ENCODE results near the gene SLC6A15. TPM values are rescaled to one million over a fixed set of nuclear protein-coding genes. Genes with fewer than 3 reads are reported as not detected.

SLC6A15 gene
- total and polyA plus RNA-seq, 2 donors (not counting 1 experiment from before 2014, with no cell fraction given): 0.39 TPM; not detected in 1

DNA sequence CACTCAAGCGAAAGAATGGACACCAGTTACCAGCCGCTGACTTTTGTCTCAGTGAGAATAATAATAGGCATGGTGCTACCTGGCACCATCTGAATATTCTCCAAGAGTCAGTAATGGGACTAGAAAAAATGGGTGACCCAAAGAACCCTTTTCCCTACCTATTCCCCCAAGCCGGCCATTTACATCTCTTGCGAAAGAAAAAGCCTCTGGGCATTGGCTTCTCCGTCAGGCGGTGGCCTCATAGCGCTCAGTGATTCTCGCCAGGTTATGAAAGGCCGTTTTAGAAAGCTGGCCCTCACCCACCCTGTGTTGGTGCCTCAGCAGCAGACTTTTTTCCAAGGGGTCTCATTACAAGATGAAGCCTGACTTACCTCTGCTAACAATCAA, 523 bp upstream of the SLC6A15 start:
- POLR2A ChIA-PET: no interaction called here
- CTCF ChIA-PET: no interaction called here
- intact Hi-C loops (cut with micrococcal nuclease): no loop called here

More for the DNA sequence above, 523 bp upstream of the SLC6A15 start:
- Histone ChIP-seq H3K4me3 (ENCODE audit: control extremely low read depth in 1 of 5, extremely low read depth in 1 of 5, insufficient read depth in 1 of 5, low read depth in 2 of 5, low read length in 4 of 5) (no peak overlapping the region), H3K9ac (ENCODE audit: low read length) (no peak overlapping the region), H3K27me3 (replicated peaks in 1 of 4; ENCODE audit: control extremely low read depth in 1 of 4, control insufficient read depth in 3 of 4, insufficient read depth in 4 of 4, low read length in 3 of 4) (peaks cover 0 to 29% (median 14%) of the 10 kb centered on the region in 4 experiments), H3K4me2 (replicated peaks; ENCODE audit: low read depth, low read length, poor library complexity, severe bottlenecking) (no peak overlapping the region), H4K20me1 (ENCODE audit: control insufficient read depth, insufficient read depth, low read length, poor library complexity, severe bottlenecking) (no peaks in the 10 kb centered on the region), H3K9me3 (ENCODE audit: control extremely low read depth in 1 of 3, control insufficient read depth in 2 of 3, insufficient read depth in 1 of 3, low read length in 2 of 3) (peaks cover 0 to 13% (median 0%) of the 10 kb centered on the region in 3 donors), H3K4me1 (ENCODE audit: control insufficient read depth in 2 of 2, insufficient read depth in 2 of 2, low read length in 2 of 2) (peaks cover 7 to 16% of the 10 kb centered on the region in 2 donors), H3K36me3 (replicated peaks in 1 of 2; ENCODE audit: control extremely low read depth in 1 of 2, control insufficient read depth in 1 of 2, extremely low read depth in 1 of 2, insufficient read depth in 2 of 2, low read length in 1 of 2) (no peaks in the 10 kb centered on the region), H2AFZ (ENCODE audit: insufficient read depth, low read depth, low read length, poor library complexity, severe bottlenecking) (no peak overlapping the region), H3K27ac (ENCODE audit: low read length in 2 of 2) (no peak overlapping the region), H3K79me2 (ENCODE audit: control insufficient read depth, insufficient read depth, low read length) (no peaks in the 10 kb centered on the region)
- Mint-ChIP-seq H3K27me3 (peaks cover 25% of the 10 kb centered on the region), H3K27ac (no peak overlapping the region), H3K4me3 (no peak overlapping the region), H3K4me1 (peaks cover 15% of the 10 kb centered on the region), H3K9me3 (ENCODE audit: insufficient read depth) (no peaks in the 10 kb centered on the region)
- ATAC-seq (ENCODE audit: low read depth): no peak
- no peak for DNase-seq
- 15% methylated on average over 7 of the region's 9 CpGs for WGBS (ENCODE audit: insufficient coverage)
- TF ChIP-seq EZH2 (IDR thresholded peaks at IDR 0.05; ENCODE audit: borderline replicate concordance, insufficient read depth, low read depth, low read length, poor library complexity, severe bottlenecking) (no peak), CTCF (IDR thresholded peaks at IDR 0.05) (no peak)

Measured in B cell (primary cell).